Left forelimb (tissue), 1 donor: ENCODE data around the gene C1QTNF12.

Experiments
- DNase-seq: peaks from one replicate; pipeline ENCODE4 v3.0.0-alpha.2; 2018; ENCODE audit warnings: low spot score

Gene C1QTNF12

DNA sequence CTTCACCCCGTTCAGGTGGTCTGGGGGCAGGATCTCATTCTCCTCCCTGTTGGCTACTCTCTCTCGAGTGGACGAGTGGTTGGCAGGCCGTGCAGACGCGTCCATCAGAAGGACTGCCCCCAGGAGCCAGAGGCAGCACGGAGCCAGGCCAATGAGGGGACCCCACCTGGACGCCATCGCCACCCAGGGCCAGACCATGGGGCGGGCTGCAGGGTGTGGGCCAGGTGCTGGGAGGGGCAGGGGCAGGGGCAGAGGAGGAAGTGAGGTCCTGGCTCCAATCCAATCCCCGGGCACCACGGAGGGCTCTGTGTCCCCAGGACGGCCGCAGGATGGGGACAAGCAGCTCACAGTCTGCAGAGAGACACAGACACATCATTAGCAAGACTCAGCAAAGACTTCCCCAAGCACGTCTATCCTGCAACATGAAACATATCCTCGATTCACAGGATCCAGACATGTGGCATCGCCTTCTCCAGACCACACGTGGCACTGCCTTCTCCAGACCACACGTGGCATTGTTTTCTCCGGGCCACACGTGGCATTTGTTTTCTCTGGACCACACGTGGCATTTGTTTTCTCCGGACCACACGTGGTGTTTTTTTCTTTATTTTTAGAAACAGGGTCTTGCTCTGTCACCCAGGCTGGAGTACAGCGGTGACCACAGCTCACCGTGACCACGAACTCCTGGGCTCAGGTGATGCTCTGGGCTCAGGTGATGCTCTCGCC is 17.8 kb downstream of the C1QTNF12 start:
- no peak for DNase-seq

DNA sequence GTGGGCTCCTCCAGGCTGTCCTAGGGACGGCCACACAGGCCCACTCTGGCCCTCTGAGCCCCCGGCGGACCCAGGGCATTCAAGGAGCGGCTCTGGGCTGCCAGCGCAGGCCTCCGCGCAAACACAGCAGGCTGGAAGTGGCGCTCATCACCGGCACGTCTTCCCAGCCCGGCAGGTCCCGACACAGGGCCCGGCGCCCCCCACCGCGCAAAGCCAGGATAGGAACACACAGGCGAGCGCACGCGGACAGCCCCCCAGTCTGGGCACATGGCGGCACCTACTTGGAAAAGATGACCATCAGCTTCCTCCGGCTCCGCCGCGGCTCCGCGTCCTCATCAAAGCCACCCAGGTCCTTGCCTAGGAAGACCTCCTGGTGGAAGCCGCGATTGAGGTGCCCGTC is 18.3 kb downstream of the C1QTNF12 start:
- no peak for DNase-seq

DNA sequence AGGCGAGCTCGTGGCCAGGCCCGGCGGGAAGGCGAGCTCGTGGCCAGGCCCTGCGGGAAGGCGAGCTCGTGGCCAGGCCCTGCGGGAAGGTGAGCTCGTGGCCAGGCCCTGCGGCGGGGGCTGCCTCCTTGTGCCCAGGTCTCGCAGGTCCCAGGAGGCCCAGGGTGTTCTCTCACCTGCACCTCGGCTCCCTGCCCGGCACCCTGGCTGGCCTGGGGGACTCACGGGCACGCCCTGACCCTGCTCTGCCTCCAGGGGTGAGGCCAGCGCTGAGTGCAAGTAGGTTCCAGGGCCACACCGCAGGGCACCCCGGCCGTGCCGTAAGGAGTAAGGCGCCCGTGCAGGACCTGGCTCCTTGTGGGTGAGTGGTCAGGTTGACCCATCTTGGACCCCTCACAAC is 19.1 kb downstream of the C1QTNF12 start:
- no peak for DNase-seq

DNA sequence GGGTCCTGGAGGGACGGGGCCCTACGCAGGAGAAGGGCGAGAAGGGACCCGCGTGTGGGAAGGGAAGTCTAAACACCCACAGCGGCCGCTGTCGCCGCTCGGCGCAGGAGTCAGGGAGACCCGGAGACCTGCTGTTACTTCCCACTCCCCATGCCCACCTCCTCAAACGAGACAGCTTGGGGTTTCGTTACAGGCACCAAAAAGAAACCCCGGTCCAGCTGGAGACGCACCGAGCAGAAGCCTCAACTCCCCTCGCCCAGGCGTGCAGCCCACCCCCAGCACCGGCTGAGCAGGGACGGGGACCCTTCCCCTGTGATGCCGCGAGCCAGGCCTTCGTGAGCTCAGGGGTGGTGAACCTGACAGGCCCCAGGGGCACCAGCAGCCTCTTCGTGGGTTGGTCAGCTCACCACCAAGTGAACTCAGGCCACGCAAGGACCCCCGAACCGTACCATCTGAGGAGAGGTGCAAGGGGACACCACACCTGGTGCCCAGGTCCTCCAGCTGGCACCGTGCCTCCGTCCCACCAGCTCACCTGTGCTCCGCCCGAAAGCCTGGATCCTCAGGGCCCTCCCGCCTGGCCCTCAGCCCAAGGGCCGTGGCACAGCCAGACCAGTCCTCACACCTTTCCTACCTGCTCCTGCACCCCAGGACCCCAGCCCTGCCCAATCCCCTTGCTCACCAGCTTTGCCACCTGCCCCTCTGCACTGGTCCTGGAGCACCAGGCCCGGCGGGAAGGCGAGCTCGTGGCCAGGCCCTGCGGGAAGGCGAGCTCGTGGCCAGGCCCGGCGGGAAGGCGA is 19.8 kb downstream of the C1QTNF12 start:
- no peak for DNase-seq

DNA sequence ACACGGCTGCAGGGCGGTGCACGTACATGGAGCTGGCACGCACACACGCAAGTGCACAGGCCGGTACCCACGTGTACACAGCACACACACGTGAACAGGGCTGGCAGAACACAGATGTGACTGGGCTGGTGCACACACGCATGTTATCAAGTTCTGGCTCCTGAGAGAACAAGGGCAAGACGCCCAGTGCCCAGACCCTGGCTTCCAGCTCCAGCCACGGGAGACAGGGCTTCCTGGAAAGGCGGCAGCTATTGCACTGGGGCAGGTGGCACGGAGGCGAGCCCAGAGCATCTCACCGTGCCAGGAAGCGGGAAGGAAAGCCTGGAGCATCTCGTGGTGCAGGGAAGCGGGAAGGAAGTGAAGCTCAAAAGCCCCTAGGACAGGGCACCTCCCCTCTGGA is 20.6 kb downstream of the C1QTNF12 start:
- no peak for DNase-seq

DNA sequence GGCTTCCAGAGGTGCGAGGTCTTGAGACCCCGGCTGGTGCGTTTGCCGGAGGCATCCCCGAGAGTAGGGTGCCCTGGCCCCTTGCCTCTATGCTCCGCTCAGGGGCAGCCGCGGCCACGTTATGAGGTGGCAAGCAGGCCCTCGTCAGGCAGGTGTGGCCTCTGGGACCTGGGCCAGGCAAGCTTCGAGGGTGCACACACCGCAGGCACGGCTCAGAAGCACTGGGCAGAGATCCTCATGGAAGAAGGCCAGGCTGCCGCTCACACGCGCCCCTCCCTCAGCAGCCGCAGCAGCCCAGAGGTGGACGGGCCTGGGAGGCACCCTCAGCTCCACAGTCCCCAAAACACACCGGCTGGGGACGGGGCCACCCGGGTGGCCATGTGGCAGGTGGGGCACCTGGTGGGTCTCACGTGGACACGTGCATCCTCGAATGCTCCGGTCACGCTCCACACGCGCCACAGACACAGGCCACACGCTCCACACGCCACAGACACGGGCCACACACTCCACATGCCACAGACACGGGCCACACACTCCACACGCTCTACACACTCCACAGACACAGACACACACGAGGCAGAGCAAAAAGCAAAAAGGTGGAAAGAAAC is 21.2 kb downstream of the C1QTNF12 start:
- DNase-seq: no peak

DNA sequence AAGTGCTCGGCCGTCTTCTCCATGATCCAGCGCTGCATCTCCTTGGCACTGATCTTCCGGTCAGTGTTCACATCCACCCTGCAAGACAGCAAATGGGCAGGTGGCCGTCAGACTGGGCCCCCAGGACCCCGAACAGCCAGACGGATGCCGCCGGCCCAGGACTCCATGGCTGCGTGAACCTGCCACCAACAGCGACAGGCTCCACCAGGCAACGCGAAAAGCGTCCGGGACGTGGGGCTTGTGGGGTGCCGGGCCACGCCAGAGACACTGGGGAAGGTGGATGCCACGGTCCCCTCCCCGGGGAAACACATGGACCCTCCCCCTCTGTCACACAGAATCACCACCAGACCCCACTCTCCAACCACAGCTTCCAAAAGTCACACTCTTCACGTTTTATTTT is 22.6 kb downstream of the C1QTNF12 start:
- no peak for DNase-seq

DNA sequence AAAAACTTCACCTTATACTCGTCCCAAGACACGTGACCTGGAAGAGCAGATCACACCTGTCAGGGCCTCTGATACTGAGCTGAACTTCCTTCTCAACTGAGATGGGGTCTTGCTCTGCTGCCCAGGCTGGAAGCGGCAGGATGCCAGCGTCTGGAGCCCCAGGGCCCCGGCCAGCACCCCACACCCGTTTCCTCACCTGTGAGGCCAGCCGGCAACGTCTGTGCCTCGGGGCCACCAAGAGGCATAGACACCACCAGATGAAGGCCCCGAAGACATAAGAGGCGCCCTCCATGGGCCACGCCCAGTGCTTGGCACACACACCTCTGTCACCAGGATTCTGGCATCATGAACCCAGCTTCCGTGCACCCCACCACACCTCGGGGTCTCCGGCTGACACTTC is 23.2 kb downstream of the C1QTNF12 start:
- DNase-seq: no peak

DNA sequence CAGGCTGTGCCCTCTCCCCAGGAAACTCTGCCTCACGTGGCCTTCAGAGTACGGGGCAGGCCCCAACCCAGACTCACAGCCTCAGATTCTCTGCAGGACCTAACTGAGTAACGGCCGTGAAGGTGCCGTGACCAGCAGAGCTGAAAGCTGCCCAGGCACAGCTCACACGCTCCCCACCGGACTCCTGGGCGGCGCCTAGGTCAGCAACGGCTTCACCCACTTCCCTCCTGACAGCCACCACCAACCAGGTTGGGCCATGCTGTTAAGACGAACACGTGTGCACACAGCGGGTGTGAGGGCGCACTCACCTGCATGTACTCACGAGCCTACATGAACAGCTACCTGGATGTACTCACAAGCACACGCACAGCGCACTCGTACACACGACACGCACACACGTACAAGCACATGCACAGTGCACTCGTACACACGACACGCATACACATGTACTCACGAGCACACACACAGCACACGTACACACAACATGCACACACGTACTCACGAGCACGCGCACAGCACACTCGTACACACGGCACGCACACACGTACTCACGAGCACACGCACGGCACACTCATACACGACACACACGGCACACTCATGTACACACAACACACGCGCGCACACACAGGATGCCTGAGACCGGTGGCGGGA is 23.8 kb downstream of the C1QTNF12 start:
- DNase-seq: no peak

DNA sequence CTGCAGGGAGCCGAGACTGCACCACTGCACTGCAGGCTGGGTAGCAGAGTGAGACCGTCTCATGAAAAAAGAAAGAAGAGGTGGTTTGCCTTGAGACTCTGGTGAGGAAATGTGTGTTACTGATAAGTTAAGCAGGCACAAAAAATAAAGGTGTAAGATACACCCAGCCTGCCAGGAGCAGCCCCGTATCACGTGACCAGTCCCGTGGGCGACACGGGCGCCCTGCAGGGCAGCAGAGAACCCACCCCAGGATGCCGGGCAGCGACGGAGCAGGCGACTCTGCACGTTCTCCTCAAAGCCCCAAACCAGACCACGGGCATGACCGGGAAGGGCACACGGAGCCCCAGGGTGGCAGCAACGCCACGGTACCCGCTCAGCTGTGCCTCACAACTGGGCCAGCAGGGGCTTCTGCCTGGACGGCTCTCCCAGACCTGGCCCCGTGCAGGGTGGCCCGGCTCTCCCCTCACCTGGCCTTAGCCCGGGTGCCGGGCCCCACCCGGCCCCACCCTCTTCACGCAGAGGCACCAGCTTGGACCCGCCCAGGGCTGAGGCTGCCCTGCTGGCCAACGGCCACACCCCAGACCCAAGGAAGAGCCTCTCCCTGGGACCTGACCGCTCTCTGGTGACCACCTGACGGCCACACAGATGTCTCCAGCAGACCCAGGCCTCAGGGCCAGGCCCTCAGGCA is 24.5 kb downstream of the C1QTNF12 start:
- DNase-seq: no peak

DNA sequence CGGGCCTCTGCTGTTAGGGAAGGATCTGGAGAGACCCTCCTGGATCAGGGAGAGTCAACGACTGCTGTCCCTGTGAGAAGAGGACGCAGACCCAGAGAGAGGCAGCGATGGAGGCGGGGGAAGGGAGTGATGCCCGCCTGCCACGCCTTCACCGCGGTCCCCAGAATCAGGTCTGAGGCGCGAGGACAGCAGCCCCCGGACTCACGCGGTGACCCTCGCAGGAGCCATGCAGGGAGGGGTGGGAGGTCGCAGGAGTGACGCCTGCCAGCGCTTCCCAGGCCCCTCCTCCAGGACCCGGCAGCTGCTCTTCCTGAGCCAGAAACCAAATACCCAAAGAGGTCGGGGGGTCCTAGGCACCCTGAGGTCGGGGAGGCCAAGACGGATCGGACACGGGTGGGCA is 26.3 kb downstream of the C1QTNF12 start:
- no peak for DNase-seq

DNA sequence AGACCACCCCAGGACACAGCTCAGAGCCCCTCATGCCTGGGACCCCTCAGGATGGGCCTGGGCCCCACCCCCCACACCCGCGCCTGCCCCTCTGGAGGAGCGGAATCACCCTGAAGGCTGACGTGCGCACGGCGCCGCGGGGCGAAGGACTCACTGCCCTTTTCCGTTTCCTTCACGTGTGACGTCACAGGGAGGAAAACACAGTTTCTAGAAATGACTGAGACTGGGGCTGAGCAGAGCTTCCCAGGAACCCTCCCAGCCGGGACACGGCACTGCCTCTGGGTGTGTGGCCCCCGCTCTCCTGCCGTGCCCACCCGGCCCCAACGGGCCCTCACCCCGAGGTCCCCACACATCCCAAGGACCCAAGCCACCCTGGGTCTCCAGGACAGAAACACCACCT is 27.2 kb downstream of the C1QTNF12 start:
- DNase-seq: no peak

DNA sequence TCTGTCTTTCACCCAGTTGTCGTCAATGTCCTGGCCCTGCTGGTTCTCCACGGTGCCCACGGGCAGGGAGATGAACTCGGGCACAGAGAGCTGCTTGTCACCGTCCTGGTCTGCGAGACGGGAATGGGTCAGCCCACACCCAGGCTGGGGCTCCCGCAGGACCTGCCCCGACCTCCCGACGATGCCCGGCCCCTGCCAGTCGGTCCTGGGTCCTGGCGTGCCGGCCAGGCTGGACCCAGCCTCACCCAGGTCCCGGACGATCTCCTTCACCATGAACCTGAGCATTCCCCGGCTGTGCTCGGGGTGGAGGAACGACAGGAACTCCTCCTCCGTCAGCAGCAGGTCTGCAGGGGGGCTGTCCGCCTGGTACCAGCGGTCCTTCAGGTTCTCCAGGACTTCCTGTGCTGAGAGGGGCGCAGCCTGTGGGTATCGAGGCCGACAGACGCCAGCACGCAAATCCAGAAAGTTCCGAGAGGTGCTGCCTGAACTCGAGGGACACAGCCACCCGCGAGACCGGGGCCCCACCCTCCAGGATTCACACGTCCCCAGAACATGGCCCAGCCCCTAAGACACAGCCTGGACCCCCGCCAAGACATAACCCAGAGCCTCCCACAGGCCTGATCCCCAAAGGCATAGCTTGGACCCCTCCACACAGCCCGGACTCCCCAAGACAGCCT is 27.9 kb downstream of the C1QTNF12 start:
- no peak for DNase-seq

DNA sequence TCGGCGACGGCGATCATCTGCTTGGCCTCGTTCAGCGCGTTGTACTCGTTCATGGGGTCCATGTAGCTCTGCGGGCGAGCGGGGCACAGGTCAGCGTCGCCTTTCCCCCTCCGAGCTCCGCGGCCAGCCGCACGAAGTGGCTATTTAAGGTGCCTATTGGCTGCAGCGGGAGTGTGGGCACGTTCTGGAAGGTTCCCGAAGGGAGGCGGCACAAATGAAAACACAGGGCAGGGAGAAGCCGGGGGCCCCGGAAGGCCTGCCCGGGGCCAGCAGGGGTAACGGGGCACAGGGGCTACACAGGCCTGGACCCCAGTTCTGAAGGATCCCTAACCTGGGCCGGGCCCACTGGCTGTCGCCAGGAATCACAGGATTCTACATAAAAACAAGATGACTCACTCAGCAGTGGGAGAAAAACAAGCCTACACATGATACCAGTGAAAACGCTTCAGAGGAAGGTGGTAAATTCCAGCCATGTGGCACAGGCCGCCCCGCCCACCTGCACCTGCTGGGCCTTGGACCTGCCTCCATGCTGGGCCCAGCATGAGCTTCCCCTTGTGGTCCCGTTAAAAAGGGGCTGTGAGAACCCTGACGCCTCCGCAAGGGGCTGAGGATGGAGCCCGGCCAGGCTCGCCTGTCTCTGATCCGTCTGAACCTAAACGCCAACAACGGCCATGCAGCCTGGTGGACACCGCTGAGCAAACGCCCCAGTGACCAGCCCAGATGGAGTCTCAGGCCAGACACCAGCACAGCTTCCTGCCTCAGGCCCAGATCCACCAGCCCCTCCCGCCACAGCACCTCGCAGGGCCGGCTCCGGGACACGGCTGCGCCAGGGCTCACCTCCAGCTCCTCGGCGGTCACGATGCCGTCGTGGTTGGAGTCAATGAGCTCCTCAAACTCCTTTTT is 28.6 kb downstream of the C1QTNF12 start:
- no peak for DNase-seq

DNA sequence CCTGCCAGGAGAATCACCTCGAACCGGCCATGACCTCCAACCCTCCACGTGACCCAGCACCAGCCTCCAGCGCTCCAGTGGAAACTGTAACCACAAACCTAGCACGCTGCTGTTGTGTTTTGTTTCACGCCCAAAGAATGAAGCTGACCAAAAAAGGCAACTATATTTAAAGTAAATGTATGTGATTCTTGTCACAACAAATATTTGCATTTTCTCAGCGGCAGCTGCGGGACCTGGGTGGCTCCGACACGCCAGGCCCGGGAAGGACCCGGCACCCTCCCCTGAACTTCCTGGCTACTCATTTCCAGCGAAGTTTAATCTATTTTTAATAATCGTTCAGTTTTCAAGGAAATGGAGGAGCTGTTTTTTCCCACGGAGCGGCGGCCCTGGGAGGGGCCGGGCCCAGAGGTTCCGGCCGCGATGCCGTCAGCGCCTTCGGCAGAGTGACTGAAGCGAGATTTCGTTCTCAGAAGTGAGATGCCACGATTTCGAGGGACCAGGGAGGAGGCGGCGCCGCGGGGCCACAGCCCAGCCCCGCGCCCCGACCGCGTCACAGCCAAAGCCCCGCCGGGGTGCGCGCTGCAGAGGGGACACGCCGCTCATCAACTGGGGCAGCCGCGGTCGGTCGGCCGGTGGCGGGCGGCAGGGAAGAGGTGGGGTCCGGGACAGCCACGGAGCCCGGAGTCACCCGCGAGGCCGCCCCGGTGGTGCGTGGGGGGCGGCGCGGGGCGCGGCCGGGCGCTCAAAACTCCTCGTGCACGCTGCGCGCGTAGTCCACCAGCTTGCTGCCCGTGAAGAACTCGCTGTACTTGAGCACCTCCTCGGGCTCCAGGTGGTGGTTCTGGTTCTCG is 29.5 kb downstream of the C1QTNF12 start:
- no peak for DNase-seq

DNA sequence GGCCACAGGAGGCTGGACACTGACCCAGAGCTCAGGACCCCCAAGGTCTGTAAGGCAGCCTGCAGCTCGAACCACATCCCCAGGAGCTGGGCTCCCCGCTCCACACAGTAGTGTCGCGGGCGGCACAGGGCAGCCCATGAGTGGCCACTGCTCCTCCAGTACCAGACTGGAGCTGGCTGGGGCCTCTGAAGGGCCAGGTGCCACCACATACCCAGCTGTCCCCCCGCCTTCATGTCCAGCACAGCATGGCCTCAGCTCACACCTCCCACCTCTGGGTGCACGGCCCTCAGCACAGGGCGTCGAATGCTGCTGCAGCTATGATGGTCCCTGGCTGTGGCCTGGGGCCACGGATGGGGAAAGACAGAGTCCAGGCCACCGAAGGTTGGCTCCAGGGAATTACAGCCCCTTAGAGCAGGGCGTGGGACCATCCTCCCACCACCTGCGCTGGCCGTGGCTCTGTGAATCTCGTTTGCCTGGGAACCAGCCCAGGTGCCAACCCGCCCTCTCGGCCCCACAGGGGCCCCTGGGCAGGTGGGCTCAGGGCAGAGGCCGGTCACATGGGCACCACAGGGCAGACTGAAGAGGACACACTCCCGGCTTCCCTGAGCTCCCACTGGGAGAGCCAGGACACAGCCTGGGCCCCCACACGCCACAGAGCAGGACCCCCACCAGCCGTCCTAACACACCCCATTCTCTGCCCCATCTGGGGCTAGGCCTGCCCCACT is 30.5 kb downstream of the C1QTNF12 start:
- no peak for DNase-seq

DNA sequence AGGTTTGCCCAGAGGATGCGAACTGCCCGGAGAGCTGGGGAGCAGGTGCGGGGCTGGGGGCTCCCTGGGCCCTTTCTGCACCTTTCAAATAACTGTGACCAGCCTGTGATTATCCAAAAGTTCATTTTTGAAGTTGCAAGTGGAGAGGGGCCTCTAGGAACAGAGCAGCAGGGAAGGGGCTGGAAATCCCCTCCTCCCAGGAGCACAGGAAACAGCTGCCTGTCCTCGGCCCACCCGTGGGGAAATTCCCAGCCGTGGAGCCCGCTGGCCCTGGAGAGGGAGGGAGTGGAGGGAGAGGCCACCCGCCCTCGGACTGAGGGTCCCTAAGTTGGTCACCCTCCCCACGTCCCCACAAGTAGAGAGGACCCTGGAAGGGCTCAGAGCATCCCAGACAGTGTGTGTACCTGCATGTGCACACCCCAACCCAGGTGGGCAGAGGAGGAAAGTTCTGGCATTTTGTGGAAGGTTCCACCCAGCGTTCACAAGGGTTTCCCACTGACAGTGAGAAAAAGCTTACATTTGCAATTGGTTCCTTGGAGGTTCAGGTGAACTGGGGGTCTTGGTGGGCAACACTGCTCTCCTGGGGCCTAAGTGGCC is 31.3 kb downstream of the C1QTNF12 start:
- DNase-seq: no peak
